K562 (cell line): ENCODE data around the gene TPMT. TPM values are rescaled to one million over a fixed set of nuclear protein-coding genes. Genes with fewer than 3 reads are reported as not detected.

ENCODE experiments used
- ATAC-seq: fragments of 200-7000 bp; cut with Tn5 transposase; 3 replicates; pipeline ENCODE4 v1.9.1; 2020; ENCODE audit warnings: moderate library complexity
- BruUV-seq: library from RNA; stranded (reverse); fragments of 400-500 nt; replicated peaks from 2 replicates; lab custom pipeline; 2021; lab: Mats Ljungman, UMichigan
- CTCF ChIA-PET: fragments of 300-600 bp; formaldehyde crosslinking; extraction: SDS; loops from one replicate; lab custom pipeline; 2021; ENCODE audit warnings: low intra/inter-chr PET ratio; lab: Yijun Ruan, JAX
- POLR2A ChIA-PET: fragments of 300-600, 350-650 bp; sonication (Branson Sonifier 250); formaldehyde crosslinking; extraction: SDS; loops from one replicate; lab custom pipeline; 2021; ENCODE audit warnings: antibody characterized with exemption, inconsistent platforms; lab: Yijun Ruan, JAX
- DNase-seq, 4 experiments: peaks; one replicate each; pipeline versions ENCODE4 v3.0.0 to v3.0.0-alpha.2; 2011 to 2018; ENCODE audit warnings: low spot score in 3 of 4, mixed read lengths in 3 of 4; ENCODE audit errors: extremely low read depth in 1 of 4
- FAIRE-seq: peaks from 2 replicates; lab custom pipeline; 2011; peaks lifted over from hg19 to GRCh38; lab: Jason Lieb, UNC
- H2AFZ ChIP-seq: 2 replicates; pipeline ENCODE4 v1.6.0; 2011; ENCODE audit warnings: low read depth, low read length, control low read depth, inconsistent platforms
- H3K27ac ChIP-seq: fragments of 200-600 bp; 3 replicates; pipeline ENCODE4 v1.8.0; 2011; ENCODE audit warnings: low read depth, mild to moderate bottlenecking, control low read depth, inconsistent platforms, low read length, moderate library complexity, mixed read lengths; ENCODE audit errors: extremely low read depth
- H3K27me3 ChIP-seq, 2 experiments: fragments of 300-600 bp in 1 of 2; 2 replicates in 1 of 2; 3 replicates in 1 of 2; pipeline versions ENCODE4 v1.6.0 to v1.8.0; 2011; ENCODE audit warnings: inconsistent platforms in 2 of 2, low read length in 2 of 2, mild to moderate bottlenecking in 1 of 2, mixed read lengths in 1 of 2, moderate library complexity in 1 of 2; ENCODE audit not compliant: control insufficient read depth in 2 of 2, insufficient read depth in 2 of 2
- H3K36me3 ChIP-seq: fragments of 300-600 bp; 3 replicates; pipeline ENCODE4 v1.8.0; 2011; ENCODE audit warnings: mild to moderate bottlenecking, low read length, inconsistent platforms; ENCODE audit not compliant: control insufficient read depth, insufficient read depth
- H3K4me1 ChIP-seq, 2 experiments: fragments of 200-600 bp in 1 of 2; replicated peaks in 1 of 2; 2 replicates in 1 of 2; 3 replicates in 1 of 2; pipeline versions ENCODE4 v1.5.1 to v1.8.0; 2011; ENCODE audit warnings: inconsistent platforms in 2 of 2, low read length in 2 of 2, mild to moderate bottlenecking in 1 of 2, mixed read lengths in 1 of 2, moderate library complexity in 1 of 2; ENCODE audit not compliant: control insufficient read depth in 2 of 2, insufficient read depth in 2 of 2
- H3K4me2 ChIP-seq: 2 replicates; pipeline ENCODE4 v1.6.1; 2011; ENCODE audit warnings: low read length, control low read depth, inconsistent platforms, mixed read lengths; ENCODE audit not compliant: insufficient read depth
- H3K4me3 ChIP-seq: fragments of 200-600 bp; sonication (generic), shearing (Covaris generic); 2 replicates; pipeline ENCODE4 v1.5.1; 2016; ENCODE audit warnings: control low read depth, inconsistent platforms
- H3K79me2 ChIP-seq: fragments of 200-600 bp; 3 replicates; pipeline ENCODE4 v1.8.0; 2011; ENCODE audit warnings: low read length, inconsistent platforms; ENCODE audit not compliant: control insufficient read depth, insufficient read depth
- H3K9ac ChIP-seq, 2 experiments: 2 replicates each; pipeline versions ENCODE4 v1.6.0 to v1.6.1; 2011; ENCODE audit warnings: low read depth in 2 of 2, low read length in 2 of 2, control low read depth in 1 of 2, inconsistent platforms in 1 of 2, mild to moderate bottlenecking in 1 of 2, mixed read lengths in 1 of 2; ENCODE audit not compliant: insufficient read depth in 1 of 2
- H3K9me1 ChIP-seq: one replicate; pipeline ENCODE4 v1.6.0; 2011; ENCODE audit warnings: inconsistent platforms, mild to moderate bottlenecking, low read length, moderate library complexity; ENCODE audit not compliant: control insufficient read depth, insufficient read depth
- H3K9me3 ChIP-seq: replicated peaks from 2 replicates; pipeline ENCODE4 v1.5.1; 2011; ENCODE audit warnings: low read depth, low read length, inconsistent platforms; ENCODE audit not compliant: control insufficient read depth, insufficient read depth
- H4K20me1 ChIP-seq: replicated peaks from 2 replicates; pipeline ENCODE4 v1.6.1; 2011; ENCODE audit warnings: low read length, inconsistent platforms, mixed read lengths; ENCODE audit not compliant: control insufficient read depth, insufficient read depth
- CTCF ChIP-seq, 3 experiments: IDR thresholded peaks in 2 of 3; conservative IDR thresholded peaks in 1 of 3; 2 replicates each; pipeline ENCODE4 v1.5.1; 2011 to 2012; ENCODE audit warnings: low read length in 3 of 3, mild to moderate bottlenecking in 3 of 3, control low read depth in 2 of 3, improper control_type of control experiment in 1 of 3, inconsistent platforms in 1 of 3, low read depth in 1 of 3, mixed read lengths in 1 of 3, moderate library complexity in 1 of 3; ENCODE audit not compliant: insufficient read depth in 2 of 3
- RAD21 ChIP-seq, 2 experiments: fragments of 250-450 bp in 1 of 2; fragments of 450-650 bp in 1 of 2; sonication (Bioruptor Pico) in 1 of 2; formaldehyde crosslinking in 1 of 2; IDR thresholded peaks in 1 of 2; conservative IDR thresholded peaks in 1 of 2; 2 replicates each; pipeline versions ENCODE4 v1.4.0 to v1.8.0; 2020 to 2022; ENCODE audit warnings: mild to moderate bottlenecking in 2 of 2, moderate library complexity in 1 of 2
- SMC3 ChIP-seq: conservative IDR thresholded peaks from 2 replicates; pipeline ENCODE4 v1.6.1; 2011; ENCODE audit warnings: low read depth, low read length, improper control_type of control experiment; ENCODE audit not compliant: insufficient read depth
- STAG1 ChIP-seq: sonication (generic); formaldehyde crosslinking; IDR thresholded peaks from 2 replicates; pipeline ENCODE4 v1.5.0; 2020; ENCODE audit warnings: missing genetic modification reagents, borderline replicate concordance
- WGBS: fragments of 100-300 bp; shearing (Covaris generic); methylation state at CpG from one replicate; pipeline ENCODE4 v1.1.6; 2016; ENCODE audit warnings: low coverage, mixed read lengths; ENCODE audit not compliant: insufficient coverage; ENCODE audit errors: missing lambda C conversion rate; 5-methylcytosine and 5-hydroxymethylcytosine counted together
- in situ Hi-C: fragments of 300-500 bp; cut with MboI; formaldehyde crosslinking; loops from 4 replicates; pipeline ENCODE4 v1.15.0; 2018; ENCODE audit warnings: inconsistent platforms, mixed read lengths
- intact Hi-C: fragments of 100-400 bp; cut with micrococcal nuclease; formaldehyde crosslinking; loops from 2 replicates; pipeline ENCODE4 v1.14.2; 2022
- polyA plus RNA-seq, 8 experiments: library from polyadenylated mRNA; depleted of rRNA in 4 of 8; stranded (reverse) in 5 of 8; unstranded in 3 of 8; fragments of >200 nt; fragmentation: Nextera tagmentation in 2 of 8; fragmentation: Illumina TruSeq in 1 of 8; extraction: Ambion mirVana in 2 of 8; extraction: Trizol in 1 of 8; gene quantifications; 2 replicates each; pipeline versions ENCODE4 v1.2.1 to v1.2.3, GENCODE V29; 2011 to 2014; ENCODE audit warnings: inconsistent platforms in 1 of 8, missing spikeins in 1 of 8
- total RNA-seq, 7 experiments: library from RNA; depleted of rRNA in 6 of 7; stranded (reverse); fragments of >200 nt in 6 of 7; fragmentation: Illumina TruSeq in 2 of 7; extraction: Trizol in 2 of 7; gene quantifications; 2 replicates each; pipeline versions ENCODE4 v1.2.1 to v1.2.3, GENCODE V29; 2011 to 2021; ENCODE audit warnings: low replicate concordance in 1 of 7
- TF ChIP-seq, protein P1 (sequence below), 2 experiments: fragments of 450-650 bp; formaldehyde crosslinking in 1 of 2; IDR thresholded peaks; 2 replicates each; pipeline versions ENCODE4 v1.4.0 to v1.6.1; 2014 to 2020; ENCODE audit warnings: mild to moderate bottlenecking in 2 of 2, borderline replicate concordance in 1 of 2, low read depth in 1 of 2

Gene TPMT
- total and polyA plus RNA-seq, 9 of the 15 experiments (the other 6 are each of a cell fraction or from before 2014, with no cell fraction given), result 24.2 to 67.4 (median 46.5) TPM

DNA sequence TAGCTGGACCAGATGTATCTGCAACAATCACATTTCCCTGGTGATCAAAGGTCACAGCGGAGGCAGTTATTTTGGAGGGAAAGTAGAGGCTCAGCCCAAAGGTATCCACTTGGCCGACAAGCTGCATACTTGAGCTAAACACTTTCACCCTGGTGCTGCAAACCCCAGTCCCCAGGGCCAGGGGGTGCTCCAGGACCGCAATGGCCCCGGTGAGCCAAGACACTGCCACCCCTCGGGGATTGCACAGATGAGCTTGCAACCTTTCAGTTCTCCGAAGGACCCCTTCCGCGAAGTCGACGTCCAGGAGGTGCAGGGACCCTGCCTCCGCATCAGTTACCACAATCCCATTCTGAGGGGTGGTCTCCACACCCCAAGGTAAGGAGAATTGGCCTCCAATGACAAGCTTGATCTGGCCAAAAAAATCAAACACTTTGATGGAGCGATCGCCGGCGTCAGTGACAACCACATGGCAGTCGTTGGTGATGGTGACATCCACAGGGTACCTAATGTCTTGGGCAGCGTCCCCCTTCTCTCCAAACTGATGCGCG lies 33.2 kb downstream of the TPMT start:
- no peaks in the 10 kb centered on the region for H3K9me1 ChIP-seq
- intact Hi-C loops (no loop called here), in situ Hi-C loops (no loop called here)
- ChIA-PET CTCF (no interaction called here), POLR2A (interaction anchor here (0.7 to 1.6 kb wide), 3 partner anchors 13 to 294 kb away, joined by 3 to 4 read pairs (median 4); no protein-coding TSS in a partner anchor)
- H3K79me2 ChIP-seq, result no peaks in the 10 kb centered on the region
- TF ChIP-seq, protein P1, sequence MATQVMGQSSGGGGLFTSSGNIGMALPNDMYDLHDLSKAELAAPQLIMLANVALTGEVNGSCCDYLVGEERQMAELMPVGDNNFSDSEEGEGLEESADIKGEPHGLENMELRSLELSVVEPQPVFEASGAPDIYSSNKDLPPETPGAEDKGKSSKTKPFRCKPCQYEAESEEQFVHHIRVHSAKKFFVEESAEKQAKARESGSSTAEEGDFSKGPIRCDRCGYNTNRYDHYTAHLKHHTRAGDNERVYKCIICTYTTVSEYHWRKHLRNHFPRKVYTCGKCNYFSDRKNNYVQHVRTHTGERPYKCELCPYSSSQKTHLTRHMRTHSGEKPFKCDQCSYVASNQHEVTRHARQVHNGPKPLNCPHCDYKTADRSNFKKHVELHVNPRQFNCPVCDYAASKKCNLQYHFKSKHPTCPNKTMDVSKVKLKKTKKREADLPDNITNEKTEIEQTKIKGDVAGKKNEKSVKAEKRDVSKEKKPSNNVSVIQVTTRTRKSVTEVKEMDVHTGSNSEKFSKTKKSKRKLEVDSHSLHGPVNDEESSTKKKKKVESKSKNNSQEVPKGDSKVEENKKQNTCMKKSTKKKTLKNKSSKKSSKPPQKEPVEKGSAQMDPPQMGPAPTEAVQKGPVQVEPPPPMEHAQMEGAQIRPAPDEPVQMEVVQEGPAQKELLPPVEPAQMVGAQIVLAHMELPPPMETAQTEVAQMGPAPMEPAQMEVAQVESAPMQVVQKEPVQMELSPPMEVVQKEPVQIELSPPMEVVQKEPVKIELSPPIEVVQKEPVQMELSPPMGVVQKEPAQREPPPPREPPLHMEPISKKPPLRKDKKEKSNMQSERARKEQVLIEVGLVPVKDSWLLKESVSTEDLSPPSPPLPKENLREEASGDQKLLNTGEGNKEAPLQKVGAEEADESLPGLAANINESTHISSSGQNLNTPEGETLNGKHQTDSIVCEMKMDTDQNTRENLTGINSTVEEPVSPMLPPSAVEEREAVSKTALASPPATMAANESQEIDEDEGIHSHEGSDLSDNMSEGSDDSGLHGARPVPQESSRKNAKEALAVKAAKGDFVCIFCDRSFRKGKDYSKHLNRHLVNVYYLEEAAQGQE (IDR thresholded peaks at IDR 0.05; ENCODE audit: borderline replicate concordance), result peak; percentile 25; the same call in 1 of the 2 replicates
- TF ChIP-seq, protein P1 (CRISPR knock-in tag; IDR thresholded peaks at IDR 0.05; ENCODE audit: low read depth), result no peak
- TF ChIP-seq STAG1 (CRISPR knock-in tag) (no peak), SMC3 (peak; percentile 38; the same call in 1 of the 2 replicates), RAD21 (CRISPR knock-in tag; conservative IDR thresholded peaks at IDR 0.05 in 1 of 2, IDR thresholded peaks at IDR 0.05 in 1 of 2) (peak in 1 of 2 experiments; percentile 72; a peak in 2 of 4 replicates), CTCF (IDR thresholded peaks at IDR 0.05 in 2 of 3, conservative IDR thresholded peaks at IDR 0.05 in 1 of 3; ENCODE audit: insufficient read depth in 2 of 3, low read depth in 1 of 3, low read length in 3 of 3) (peak; percentile 51 to 93 (median 54); a peak in 5 of 6 replicates)
- peak; percentile 69 for ATAC-seq
- peaks cover 3 to 8% of the 10 kb centered on the region in 2 experiments; a peak in 2 of 5 replicates for H3K4me1 ChIP-seq
- H3K4me2 ChIP-seq, result no peak overlapping the region
- no peaks in the 10 kb centered on the region for H3K9me3 ChIP-seq
- H3K27me3 ChIP-seq, result no peaks in the 10 kb centered on the region
- H3K27ac ChIP-seq, result no peak overlapping the region
- WGBS, result 74% methylated on average over 19 of the region's 19 CpGs
- BruUV-seq, result no TSS peak
- DNase-seq, result peak in 2 of 4 experiments; percentile 21 to 29
- no peak overlapping the region for H2AFZ ChIP-seq
- no peak overlapping the region for H3K4me3 ChIP-seq
- no peak overlapping the region for H3K9ac ChIP-seq
- no peaks in the 10 kb centered on the region for H3K36me3 ChIP-seq
- no peaks in the 10 kb centered on the region for H4K20me1 ChIP-seq
- no peak for FAIRE-seq
